DLD1 (cell line): ENCODE measurements around the gene BTN1A1.

Source experiments
- in situ Hi-C: cut with HindIII; loops from 2 replicates; pipeline ENCODE4 v1.10.0; 2017; ENCODE audit warnings: low sequenced_read_pairs

Gene BTN1A1

GRCh38 chr6:26534681-26535465 is 34.8 kb downstream of the BTN1A1 start:
- in situ Hi-C loops, result loop anchor here (25.0 kb wide), 1 partner anchor 198 kb away; no protein-coding TSS in a partner anchor

- in situ Hi-C loops, result loop anchor here (25.0 kb wide), 1 partner anchor 199 kb away; no protein-coding TSS in a partner anchor
Observed at GRCh38 chr6:26536571-26537159, 36.6 kb downstream of the BTN1A1 start.

GRCh38 chr6:26537160-26537845 is 37.2 kb downstream of the BTN1A1 start:
- in situ Hi-C loops, result loop anchor here (25.0 kb wide), 1 partner anchor 200 kb away; no protein-coding TSS in a partner anchor

- in situ Hi-C loops, result loop anchor here (25.0 kb wide), 1 partner anchor 201 kb away; no protein-coding TSS in a partner anchor
Observed at GRCh38 chr6:26537846-26538571, 37.9 kb downstream of the BTN1A1 start, which contains the start of gene HMGN4. Gene HMGN4 (plus strand): TSS chr6:26538366. CDS start chr6:26545207, 6,841 bp downstream.

- in situ Hi-C loops, result loop anchor here (25.0 kb wide), 1 partner anchor 201 kb away; no protein-coding TSS in a partner anchor
Observed at GRCh38 chr6:26538572-26538902, 38.4 kb downstream of the BTN1A1 start.

GRCh38 chr6:26539071-26539615 is 39.0 kb downstream of the BTN1A1 start:
- in situ Hi-C loops, result loop anchor here (25.0 kb wide), 1 partner anchor 202 kb away; no protein-coding TSS in a partner anchor

GRCh38 chr6:26541579-26541978 is 41.5 kb downstream of the BTN1A1 start:
- in situ Hi-C loops, result loop anchor here (25.0 kb wide), 1 partner anchor 204 kb away; no protein-coding TSS in a partner anchor

- in situ Hi-C loops, result loop anchor here (25.0 kb wide), 1 partner anchor 207 kb away; no protein-coding TSS in a partner anchor
Observed at GRCh38 chr6:26543953-26544352, 43.9 kb downstream of the BTN1A1 start.

GRCh38 chr6:26544473-26544872 is 44.4 kb downstream of the BTN1A1 start:
- in situ Hi-C loops, result loop anchor here (25.0 kb wide), 1 partner anchor 207 kb away; no protein-coding TSS in a partner anchor

- in situ Hi-C loops, result loop anchor here (25.0 kb wide), 1 partner anchor 208 kb away; no protein-coding TSS in a partner anchor
Observed at GRCh38 chr6:26545627-26546026, 45.5 kb downstream of the BTN1A1 start.

GRCh38 chr6:26547363-26547762 is 47.3 kb downstream of the BTN1A1 start:
- in situ Hi-C loops, result loop anchor here (25.0 kb wide), 1 partner anchor 210 kb away; no protein-coding TSS in a partner anchor

GRCh38 chr6:26550250-26550993 is 50.3 kb downstream of the BTN1A1 start:
- in situ Hi-C loops, result no loop called here

- in situ Hi-C loops, result no loop called here
Observed at GRCh38 chr6:26552205-26552604, 52.1 kb downstream of the BTN1A1 start.

- in situ Hi-C loops, result no loop called here
Observed at GRCh38 chr6:26552640-26553188, 52.6 kb downstream of the BTN1A1 start.

GRCh38 chr6:26553264-26553634 is 53.1 kb downstream of the BTN1A1 start:
- in situ Hi-C loops, result no loop called here

GRCh38 chr6:26553635-26554446 is 53.7 kb downstream of the BTN1A1 start:
- in situ Hi-C loops, result no loop called here

GRCh38 chr6:26554447-26554696 is 54.3 kb downstream of the BTN1A1 start:
- in situ Hi-C loops, result no loop called here

- in situ Hi-C loops, result no loop called here
Observed at GRCh38 chr6:26554697-26555504, 54.8 kb downstream of the BTN1A1 start.
